K562 (cell line): ENCODE data around the gene PLCD1. TPM values are rescaled to one million over a fixed set of nuclear protein-coding genes. Genes with fewer than 3 reads are reported as not detected.
A peak's percentile ranks its signal among the peaks of the same experiment; 100 is the strongest.

Source experiments
- ATAC-seq: fragments of 200-7000 bp; cut with Tn5 transposase; 3 replicates; pipeline ENCODE4 v1.9.1; 2020; ENCODE audit warnings: moderate library complexity
- BruUV-seq: library from RNA; stranded (reverse); fragments of 400-500 nt; replicated peaks from 2 replicates; lab custom pipeline; 2021; lab: Mats Ljungman, UMichigan
- CTCF ChIA-PET: fragments of 300-600 bp; formaldehyde crosslinking; extraction: SDS; loops from one replicate; lab custom pipeline; 2021; ENCODE audit warnings: low intra/inter-chr PET ratio; lab: Yijun Ruan, JAX
- POLR2A ChIA-PET: fragments of 300-600, 350-650 bp; sonication (Branson Sonifier 250); formaldehyde crosslinking; extraction: SDS; loops from one replicate; lab custom pipeline; 2021; ENCODE audit warnings: antibody characterized with exemption, inconsistent platforms; lab: Yijun Ruan, JAX
- DNase-seq, 4 experiments: peaks; one replicate each; pipeline versions ENCODE4 v3.0.0 to v3.0.0-alpha.2; 2011 to 2018; ENCODE audit warnings: low spot score in 3 of 4, mixed read lengths in 3 of 4; ENCODE audit errors: extremely low read depth in 1 of 4
- FAIRE-seq: peaks from 2 replicates; lab custom pipeline; 2011; peaks lifted over from hg19 to GRCh38; lab: Jason Lieb, UNC
- H2AFZ ChIP-seq: 2 replicates; pipeline ENCODE4 v1.6.0; 2011; ENCODE audit warnings: low read depth, low read length, control low read depth, inconsistent platforms
- H3K27ac ChIP-seq: fragments of 200-600 bp; 3 replicates; pipeline ENCODE4 v1.8.0; 2011; ENCODE audit warnings: low read depth, mild to moderate bottlenecking, control low read depth, inconsistent platforms, low read length, moderate library complexity, mixed read lengths; ENCODE audit errors: extremely low read depth
- H3K27me3 ChIP-seq, 2 experiments: fragments of 300-600 bp in 1 of 2; 2 replicates in 1 of 2; 3 replicates in 1 of 2; pipeline versions ENCODE4 v1.6.0 to v1.8.0; 2011; ENCODE audit warnings: inconsistent platforms in 2 of 2, low read length in 2 of 2, mild to moderate bottlenecking in 1 of 2, mixed read lengths in 1 of 2, moderate library complexity in 1 of 2; ENCODE audit not compliant: control insufficient read depth in 2 of 2, insufficient read depth in 2 of 2
- H3K36me3 ChIP-seq: fragments of 300-600 bp; 3 replicates; pipeline ENCODE4 v1.8.0; 2011; ENCODE audit warnings: mild to moderate bottlenecking, low read length, inconsistent platforms; ENCODE audit not compliant: control insufficient read depth, insufficient read depth
- H3K4me1 ChIP-seq, 2 experiments: fragments of 200-600 bp in 1 of 2; replicated peaks in 1 of 2; 2 replicates in 1 of 2; 3 replicates in 1 of 2; pipeline versions ENCODE4 v1.5.1 to v1.8.0; 2011; ENCODE audit warnings: inconsistent platforms in 2 of 2, low read length in 2 of 2, mild to moderate bottlenecking in 1 of 2, mixed read lengths in 1 of 2, moderate library complexity in 1 of 2; ENCODE audit not compliant: control insufficient read depth in 2 of 2, insufficient read depth in 2 of 2
- H3K4me2 ChIP-seq: 2 replicates; pipeline ENCODE4 v1.6.1; 2011; ENCODE audit warnings: low read length, control low read depth, inconsistent platforms, mixed read lengths; ENCODE audit not compliant: insufficient read depth
- H3K4me3 ChIP-seq: fragments of 200-600 bp; sonication (generic), shearing (Covaris generic); 2 replicates; pipeline ENCODE4 v1.5.1; 2016; ENCODE audit warnings: control low read depth, inconsistent platforms
- H3K79me2 ChIP-seq: fragments of 200-600 bp; 3 replicates; pipeline ENCODE4 v1.8.0; 2011; ENCODE audit warnings: low read length, inconsistent platforms; ENCODE audit not compliant: control insufficient read depth, insufficient read depth
- H3K9ac ChIP-seq, 2 experiments: 2 replicates each; pipeline versions ENCODE4 v1.6.0 to v1.6.1; 2011; ENCODE audit warnings: low read depth in 2 of 2, low read length in 2 of 2, control low read depth in 1 of 2, inconsistent platforms in 1 of 2, mild to moderate bottlenecking in 1 of 2, mixed read lengths in 1 of 2; ENCODE audit not compliant: insufficient read depth in 1 of 2
- H3K9me1 ChIP-seq: one replicate; pipeline ENCODE4 v1.6.0; 2011; ENCODE audit warnings: inconsistent platforms, mild to moderate bottlenecking, low read length, moderate library complexity; ENCODE audit not compliant: control insufficient read depth, insufficient read depth
- H3K9me3 ChIP-seq: replicated peaks from 2 replicates; pipeline ENCODE4 v1.5.1; 2011; ENCODE audit warnings: low read depth, low read length, inconsistent platforms; ENCODE audit not compliant: control insufficient read depth, insufficient read depth
- H4K20me1 ChIP-seq: replicated peaks from 2 replicates; pipeline ENCODE4 v1.6.1; 2011; ENCODE audit warnings: low read length, inconsistent platforms, mixed read lengths; ENCODE audit not compliant: control insufficient read depth, insufficient read depth
- CBFA2T2 ChIP-seq: fragments of 450-650 bp; conservative IDR thresholded peaks from 2 replicates; pipeline ENCODE4 v1.6.1; 2017; ENCODE audit warnings: mild to moderate bottlenecking
- CBFA2T3 ChIP-seq: fragments of 450-650 bp; IDR thresholded peaks from 2 replicates; pipeline ENCODE4 v1.6.1; 2017
- RAD51 ChIP-seq: fragments of 450-650 bp; IDR thresholded peaks from 2 replicates; pipeline ENCODE4 v1.7.1; 2016; ENCODE audit warnings: low read depth, mild to moderate bottlenecking, borderline replicate concordance
- USF2 ChIP-seq: sonication (generic); formaldehyde crosslinking; IDR thresholded peaks from 2 replicates; pipeline ENCODE4 v1.5.0; 2020; ENCODE audit warnings: missing genetic modification reagents
- WGBS: fragments of 100-300 bp; shearing (Covaris generic); methylation state at CpG from one replicate; pipeline ENCODE4 v1.1.6; 2016; ENCODE audit warnings: low coverage, mixed read lengths; ENCODE audit not compliant: insufficient coverage; ENCODE audit errors: missing lambda C conversion rate; 5-methylcytosine and 5-hydroxymethylcytosine counted together
- in situ Hi-C: fragments of 300-500 bp; cut with MboI; formaldehyde crosslinking; loops from 4 replicates; pipeline ENCODE4 v1.15.0; 2018; ENCODE audit warnings: inconsistent platforms, mixed read lengths
- intact Hi-C: fragments of 100-400 bp; cut with micrococcal nuclease; formaldehyde crosslinking; loops from 2 replicates; pipeline ENCODE4 v1.14.2; 2022
- polyA plus RNA-seq, 8 experiments: library from polyadenylated mRNA; depleted of rRNA in 4 of 8; stranded (reverse) in 5 of 8; unstranded in 3 of 8; fragments of >200 nt; fragmentation: Nextera tagmentation in 2 of 8; fragmentation: Illumina TruSeq in 1 of 8; extraction: Ambion mirVana in 2 of 8; extraction: Trizol in 1 of 8; gene quantifications; 2 replicates each; pipeline versions ENCODE4 v1.2.1 to v1.2.3, GENCODE V29; 2011 to 2014; ENCODE audit warnings: inconsistent platforms in 1 of 8, missing spikeins in 1 of 8
- total RNA-seq, 7 experiments: library from RNA; depleted of rRNA in 6 of 7; stranded (reverse); fragments of >200 nt in 6 of 7; fragmentation: Illumina TruSeq in 2 of 7; extraction: Trizol in 2 of 7; gene quantifications; 2 replicates each; pipeline versions ENCODE4 v1.2.1 to v1.2.3, GENCODE V29; 2011 to 2021; ENCODE audit warnings: low replicate concordance in 1 of 7

The PLCD1 gene
- total and polyA plus RNA-seq, 9 of the 15 experiments (the other 6 are each of a cell fraction or from before 2014, with no cell fraction given): 5.4 to 209 (median 116) TPM

GRCh38 chr3:37968813-37969595 lies 60.4 kb downstream of the PLCD1 start:
- no peak overlapping the region for H3K27ac ChIP-seq
- no peak overlapping the region for H3K4me3 ChIP-seq
- 0 out of 5 replicates have a peak, but pooled peaks cover 0 to 4% of the 10 kb centered on the region in 2 experiments for H3K27me3 ChIP-seq
- WGBS: 37% methylated on average over 15 of the region's 15 CpGs
- no TSS peak for BruUV-seq
- in situ Hi-C loops: no loop called here
- H2AFZ ChIP-seq: no peak overlapping the region
- H3K4me1 ChIP-seq: peaks cover 0 to 7% of the 10 kb centered on the region in 2 experiments; a peak in 2 of 5 replicates
- no peak for DNase-seq
- H4K20me1 ChIP-seq: no peaks in the 10 kb centered on the region
- H3K9ac ChIP-seq: peak overlapping the region in 1 of 2 experiments; percentile 47; a peak in 2 of 4 replicates
- peaks cover 2% of the 10 kb centered on the region for H3K9me1 ChIP-seq
- CTCF ChIA-PET: no interaction called here
- TF ChIP-seq CBFA2T3 (no peak), RAD51 (peak; percentile 65), USF2 (CRISPR knock-in tag) (0 out of 2 replicates have a peak, but pooled peaks have one; percentile 37), CBFA2T2 (0 out of 2 replicates have a peak, but pooled peaks have one; percentile 17)
- H3K36me3 ChIP-seq: no peaks in the 10 kb centered on the region
- POLR2A ChIA-PET: interaction anchor here (0.5 to 2.0 kb wide), 5 partner anchors 10 to 410 kb away, joined by 3 to 4 read pairs (median 3); no protein-coding TSS in a partner anchor
- H3K79me2 ChIP-seq: no peaks in the 10 kb centered on the region
- no peak for ATAC-seq
- no peaks in the 10 kb centered on the region for H3K9me3 ChIP-seq
- H3K4me2 ChIP-seq: no peak overlapping the region
- intact Hi-C loops: loop anchor here (5.0 to 10.0 kb wide), 2 partner anchors 414 to 1242 kb away; no protein-coding TSS in a partner anchor
- no peak for FAIRE-seq
